GM13976 (cell line): Measurements from ENCODE around the gene KLHL5.

Source experiments
- DNase-seq: peaks from one replicate; pipeline ENCODE4 v3.0.0; 2012; ENCODE audit warnings: low spot score
- CTCF ChIP-seq: IDR thresholded peaks from 2 replicates; pipeline ENCODE4 v1.5.1; 2012; ENCODE audit warnings: borderline replicate concordance, mild to moderate bottlenecking; ENCODE audit not compliant: insufficient read depth; ENCODE audit errors: extremely low read depth, missing control alignments, control extremely low read depth
- in situ Hi-C: fragments of 300-500 bp; cut with MboI; formaldehyde crosslinking; loops from one replicate; pipeline ENCODE4 v1.12.0; 2022; ENCODE audit warnings: low sequenced_read_pairs, mixed read lengths, inconsistent platforms; ENCODE audit not compliant: unreplicated experiment

KLHL5 gene

GRCh38 chr4:39102297-39102696, 40.3 kb downstream of the KLHL5 start:
- TF ChIP-seq CTCF: no peak
- in situ Hi-C loops: no loop called here
- no peak for DNase-seq

- no peak for DNase-seq
Observed at GRCh38 chr4:39103291-39103690, 41.3 kb downstream of the KLHL5 start.

GRCh38 chr4:39104255-39104654, 42.2 kb downstream of the KLHL5 start:
- no peak for DNase-seq

More at GRCh38 chr4:39103291-39103690, 41.3 kb downstream of the KLHL5 start:
- in situ Hi-C loops: no loop called here
- no peak for TF ChIP-seq CTCF

GRCh38 chr4:39106011-39106410, 44.0 kb downstream of the KLHL5 start:
- DNase-seq: no peak
- no peak for TF ChIP-seq CTCF
- in situ Hi-C loops: no loop called here

More at GRCh38 chr4:39104255-39104654, 42.2 kb downstream of the KLHL5 start:
- TF ChIP-seq CTCF: no peak
- in situ Hi-C loops: no loop called here

GRCh38 chr4:39114436-39114835, 52.4 kb downstream of the KLHL5 start:
- DNase-seq: no peak
- in situ Hi-C loops: no loop called here
- no peak for TF ChIP-seq CTCF

GRCh38 chr4:39118034-39118658, 56.1 kb downstream of the KLHL5 start:
- no peak for DNase-seq
- no peak for TF ChIP-seq CTCF
- in situ Hi-C loops: no loop called here
